ENCODE measurements around the gene KLF11.

KLF11 gene

GRCh38 chr2:10038716-10039115, 4.6 kb upstream of the KLF11 start:
- no peak for DNase-seq (ENCODE audit: low read depth)
- H3K4me3 ChIP-seq (ENCODE audit: low read depth, low read length), result no peak overlapping the region
- no peak for TF ChIP-seq CTCF (IDR thresholded peaks at IDR 0.05; ENCODE audit: low read depth, low read length, missing control alignments)

GRCh38 chr2:10039658-10040410, 3.5 kb upstream of the KLF11 start:
- H3K4me3 ChIP-seq (ENCODE audit: low read depth, low read length), result no peak overlapping the region
- DNase-seq (ENCODE audit: low read depth), result no peak
- no peak for TF ChIP-seq CTCF (IDR thresholded peaks at IDR 0.05; ENCODE audit: low read depth, low read length, missing control alignments)

GRCh38 chr2:10041711-10042110, 1.6 kb upstream of the KLF11 start:
- no peak overlapping the region for H3K4me3 ChIP-seq (ENCODE audit: low read depth, low read length)
- DNase-seq (ENCODE audit: low read depth), result no peak
- TF ChIP-seq CTCF (IDR thresholded peaks at IDR 0.05; ENCODE audit: low read depth, low read length, missing control alignments), result no peak

- no peak for DNase-seq (ENCODE audit: low read depth)
- H3K4me3 ChIP-seq (ENCODE audit: low read depth, low read length), result peak overlapping the region; percentile 8; the same call in 1 of the 2 replicates
- no peak for TF ChIP-seq CTCF (IDR thresholded peaks at IDR 0.05; ENCODE audit: low read depth, low read length, missing control alignments)
Observed at GRCh38 chr2:10042301-10043161, 819 bp upstream of the KLF11 start.

- DNase-seq (ENCODE audit: low read depth), result no peak
Observed at GRCh38 chr2:10043906-10044601, 704 bp downstream of the KLF11 start.

More at GRCh38 chr2:10043906-10044601, 704 bp downstream of the KLF11 start:
- TF ChIP-seq CTCF (IDR thresholded peaks at IDR 0.05; ENCODE audit: low read depth, low read length, missing control alignments), result no peak
- H3K4me3 ChIP-seq (ENCODE audit: low read depth, low read length), result no peak overlapping the region
